GM20000 (cell line): ENCODE data around the gene MROH8.
A peak's percentile ranks its signal among the peaks of the same experiment; 100 is the strongest.

Source experiments
- DNase-seq: peaks from one replicate; pipeline ENCODE4 v3.0.0; 2012; ENCODE audit warnings: low spot score
- TF ChIP-seq, protein P1 (sequence below): IDR thresholded peaks from 2 replicates; pipeline ENCODE4 v1.5.1; 2012; ENCODE audit warnings: mild to moderate bottlenecking, control low read depth; ENCODE audit errors: extremely low read depth, missing control alignments

MROH8 gene

DNA sequence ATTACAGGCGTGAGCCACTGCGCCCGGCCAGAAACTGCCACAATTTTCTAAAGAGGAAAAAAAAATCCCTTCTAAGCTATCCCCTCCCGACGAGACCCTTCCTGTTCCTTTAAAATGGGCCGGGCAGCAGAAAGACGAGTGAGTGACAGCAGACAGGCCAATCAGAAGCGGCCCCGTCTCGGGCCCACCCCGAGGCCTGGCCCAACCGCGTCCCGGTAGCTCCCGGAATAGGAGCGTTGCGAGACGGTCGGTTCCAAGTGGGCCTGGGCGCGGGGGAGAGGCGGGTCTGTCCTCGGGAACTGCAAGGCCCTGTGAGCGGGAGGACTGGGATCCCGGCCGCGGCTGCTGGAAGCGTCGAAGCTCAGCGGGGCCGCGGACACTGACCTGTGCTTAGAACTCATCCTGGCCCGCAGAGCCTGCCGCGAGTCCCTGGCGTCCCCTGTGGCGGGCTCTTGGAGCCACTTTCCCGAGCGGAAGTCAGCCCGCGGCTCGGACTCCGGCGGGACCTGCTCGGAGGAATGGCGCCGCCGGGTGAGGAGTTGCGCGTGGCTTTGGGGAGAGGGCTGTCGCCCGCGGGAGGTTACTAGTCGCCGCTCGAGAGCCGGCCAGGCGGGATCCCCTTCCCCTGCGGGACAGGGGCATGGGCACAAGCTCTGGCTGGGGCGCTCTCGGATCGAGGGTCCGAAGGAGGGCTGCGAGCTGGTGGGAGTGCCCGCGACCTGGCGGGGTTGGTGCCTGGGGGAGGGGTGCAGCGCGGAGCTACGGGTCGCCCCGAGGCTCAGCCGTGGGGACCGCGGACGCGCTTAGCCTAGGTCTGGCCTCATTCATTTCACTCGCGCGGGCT is at the start of gene MROH8, which contains the start of gene RPN2:
Gene MROH8 (minus strand): TSS at position 710 of the 844 bp plus-strand sequence.
Gene RPN2 (plus strand): TSS at position 492 of the 844 bp plus-strand sequence. CDS start 27 bp downstream, at position 519.
- TF ChIP-seq, protein P1, sequence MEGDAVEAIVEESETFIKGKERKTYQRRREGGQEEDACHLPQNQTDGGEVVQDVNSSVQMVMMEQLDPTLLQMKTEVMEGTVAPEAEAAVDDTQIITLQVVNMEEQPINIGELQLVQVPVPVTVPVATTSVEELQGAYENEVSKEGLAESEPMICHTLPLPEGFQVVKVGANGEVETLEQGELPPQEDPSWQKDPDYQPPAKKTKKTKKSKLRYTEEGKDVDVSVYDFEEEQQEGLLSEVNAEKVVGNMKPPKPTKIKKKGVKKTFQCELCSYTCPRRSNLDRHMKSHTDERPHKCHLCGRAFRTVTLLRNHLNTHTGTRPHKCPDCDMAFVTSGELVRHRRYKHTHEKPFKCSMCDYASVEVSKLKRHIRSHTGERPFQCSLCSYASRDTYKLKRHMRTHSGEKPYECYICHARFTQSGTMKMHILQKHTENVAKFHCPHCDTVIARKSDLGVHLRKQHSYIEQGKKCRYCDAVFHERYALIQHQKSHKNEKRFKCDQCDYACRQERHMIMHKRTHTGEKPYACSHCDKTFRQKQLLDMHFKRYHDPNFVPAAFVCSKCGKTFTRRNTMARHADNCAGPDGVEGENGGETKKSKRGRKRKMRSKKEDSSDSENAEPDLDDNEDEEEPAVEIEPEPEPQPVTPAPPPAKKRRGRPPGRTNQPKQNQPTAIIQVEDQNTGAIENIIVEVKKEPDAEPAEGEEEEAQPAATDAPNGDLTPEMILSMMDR = no peak
- DNase-seq = peak; percentile 95

DNA sequence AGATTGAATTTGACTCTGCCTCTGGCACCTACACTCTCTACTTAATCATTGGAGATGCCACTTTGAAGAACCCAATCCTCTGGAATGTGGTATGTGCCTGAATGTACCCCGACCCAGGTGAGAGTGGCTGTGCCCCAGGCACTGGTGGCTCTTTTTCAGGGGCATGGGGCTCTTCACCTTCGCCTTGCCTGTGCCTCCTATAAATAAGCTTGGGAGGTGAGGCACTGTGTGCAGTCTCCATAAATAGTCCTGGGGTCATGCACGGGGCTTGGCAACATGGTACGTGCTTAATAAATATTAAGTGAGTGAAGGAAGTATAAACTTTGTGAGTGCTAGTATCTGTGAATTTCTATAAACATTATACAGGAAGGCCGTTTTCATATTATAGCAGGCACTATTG is 49.3 kb upstream of the MROH8 start:
- no peak for DNase-seq
- TF ChIP-seq, protein P1 = no peak

DNA sequence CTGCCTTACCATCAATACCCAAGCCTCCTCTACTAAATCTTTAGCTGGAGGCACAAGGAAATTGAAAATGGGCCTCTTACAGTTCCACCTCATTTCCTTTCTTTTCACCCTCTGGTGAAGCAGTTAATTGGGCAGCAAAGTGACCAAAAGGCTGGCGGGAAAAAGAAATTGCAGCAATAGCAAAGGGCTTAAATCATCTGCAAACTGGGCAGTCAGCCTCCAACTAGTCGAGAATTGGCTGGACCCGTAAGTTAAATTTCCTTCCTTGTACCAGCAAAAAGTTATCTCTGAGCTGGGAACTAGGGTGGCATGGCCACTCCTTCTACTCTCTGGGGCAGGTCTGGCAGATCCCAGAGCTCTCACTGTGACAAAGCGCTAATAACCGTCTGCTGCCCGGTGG is 48.7 kb upstream of the MROH8 start:
- TF ChIP-seq, protein P1 = no peak
- no peak for DNase-seq

DNA sequence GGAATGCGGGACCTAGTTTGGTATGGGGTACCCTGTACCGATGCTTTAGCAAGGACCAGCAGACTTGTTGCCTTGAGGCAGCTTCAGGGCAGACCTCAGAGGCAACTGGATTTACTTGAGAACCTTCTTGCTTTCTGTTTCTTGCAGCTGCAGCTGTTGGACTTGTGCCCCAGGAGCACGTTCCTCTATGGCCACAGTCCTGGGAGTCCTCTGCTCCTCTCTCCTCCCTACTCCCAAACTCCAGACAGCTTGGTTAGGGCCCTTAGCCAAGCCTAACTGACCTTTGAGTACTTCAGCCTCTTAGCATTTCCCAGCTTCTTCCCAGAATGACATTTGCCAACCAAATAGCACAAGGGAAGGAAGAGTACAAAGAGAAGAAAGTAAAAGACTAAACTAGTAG is 47.5 kb upstream of the MROH8 start:
- TF ChIP-seq, protein P1 = no peak
- DNase-seq = no peak

DNA sequence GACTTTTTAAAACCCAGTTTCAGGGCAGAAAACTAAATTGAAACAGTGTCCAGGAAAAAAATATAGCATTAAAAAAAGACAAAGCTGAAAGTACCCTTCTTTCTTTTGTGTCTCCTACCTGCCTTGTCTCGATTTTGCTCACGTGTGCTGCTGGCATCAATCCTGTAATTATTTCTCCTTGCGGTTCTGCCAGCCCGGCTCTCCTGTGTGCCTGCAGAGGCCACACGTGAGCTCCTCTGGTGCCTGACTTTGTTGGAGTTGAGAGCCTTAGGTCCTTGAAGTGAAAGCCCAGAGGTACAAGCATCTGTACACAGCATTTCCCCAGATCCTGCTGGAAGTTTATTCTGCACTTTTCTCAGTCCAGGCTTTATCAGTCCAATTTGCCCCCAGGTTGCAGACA is 45.8 kb upstream of the MROH8 start:
- no peak for DNase-seq
- TF ChIP-seq, protein P1 = no peak

DNA sequence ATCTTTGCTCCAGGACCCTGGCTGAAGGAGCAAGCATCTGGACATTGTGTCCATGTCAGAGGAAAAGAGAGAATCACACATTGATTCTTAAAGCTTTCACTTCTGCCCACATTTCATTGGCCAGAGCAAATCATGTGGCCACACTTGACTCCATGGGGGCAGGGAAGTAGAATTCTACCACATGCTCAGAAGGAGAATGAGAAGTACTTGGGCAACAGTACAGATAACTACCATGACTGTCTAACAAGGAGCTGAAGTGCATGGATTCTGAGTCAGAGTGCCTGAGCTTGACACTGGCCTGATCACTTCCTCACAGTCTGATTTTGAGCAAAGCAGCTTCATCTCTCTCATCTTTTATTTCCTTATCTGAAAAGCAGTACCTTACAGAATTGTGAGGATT is 43.7 kb upstream of the MROH8 start:
- TF ChIP-seq, protein P1 = no peak
- DNase-seq = peak; percentile 32

DNA sequence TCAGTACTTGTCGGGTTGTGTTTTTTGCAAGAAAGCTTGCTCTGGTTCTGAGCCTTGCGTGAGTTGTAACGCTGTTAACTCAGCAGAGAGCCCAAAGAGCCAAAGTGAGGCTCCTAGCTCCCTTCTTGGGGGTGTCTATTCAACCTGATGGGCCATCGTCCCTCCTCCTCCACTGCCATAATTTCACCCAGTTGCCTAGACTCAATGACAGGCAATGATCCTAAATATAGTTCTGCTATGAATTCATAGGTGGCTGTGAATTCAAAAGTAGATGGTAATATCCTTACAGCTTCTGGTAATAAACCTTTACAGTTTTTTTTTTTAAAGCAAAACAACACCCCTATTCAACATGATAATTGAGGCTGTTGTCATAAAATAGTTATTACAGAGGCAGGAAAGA is 42.7 kb upstream of the MROH8 start:
- DNase-seq = no peak
- TF ChIP-seq, protein P1 = no peak
